Stimulated activated CD4-positive, alpha-beta T cell treated with anti-CD3 and anti-CD28 coated beads, TNF-alpha, amount 100 ng/mL, for 4 hours (primary cell): ENCODE data around the gene MEOX2.

Source experiments
- DNase-seq, 3 experiments: peaks; one replicate each; pipeline ENCODE4 v3.0.0-alpha.2; 2020; ENCODE audit warnings: low read depth in 3 of 3

Gene MEOX2

GRCh38 chr7:15610503-15610902 lies 76.0 kb downstream of the MEOX2 start:
- DNase-seq, result no peak

DNA sequence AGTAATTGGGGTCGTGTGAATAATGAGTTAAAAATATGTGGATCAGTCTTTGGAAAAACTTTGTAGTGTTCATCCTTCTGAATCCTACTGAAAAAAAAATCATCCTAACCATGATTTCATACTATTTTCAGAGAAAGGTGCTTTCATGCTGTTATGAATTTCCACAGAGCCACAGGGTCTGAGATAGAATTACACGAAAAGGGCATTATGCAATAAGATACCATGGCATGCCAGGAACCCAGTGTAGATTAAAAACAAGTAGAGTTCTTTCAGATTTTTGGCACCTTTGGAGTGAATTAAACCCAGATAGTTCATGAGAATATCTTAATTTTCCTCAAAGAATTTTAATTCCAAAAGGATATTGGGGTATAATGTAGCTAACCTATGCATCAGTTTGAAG lies 77.2 kb downstream of the MEOX2 start:
- no peak for DNase-seq

- no peak for DNase-seq
Measured at GRCh38 chr7:15607529-15608210, 78.8 kb downstream of the MEOX2 start.

- no peak for DNase-seq
Measured at GRCh38 chr7:15606561-15606960, 79.9 kb downstream of the MEOX2 start.

DNA sequence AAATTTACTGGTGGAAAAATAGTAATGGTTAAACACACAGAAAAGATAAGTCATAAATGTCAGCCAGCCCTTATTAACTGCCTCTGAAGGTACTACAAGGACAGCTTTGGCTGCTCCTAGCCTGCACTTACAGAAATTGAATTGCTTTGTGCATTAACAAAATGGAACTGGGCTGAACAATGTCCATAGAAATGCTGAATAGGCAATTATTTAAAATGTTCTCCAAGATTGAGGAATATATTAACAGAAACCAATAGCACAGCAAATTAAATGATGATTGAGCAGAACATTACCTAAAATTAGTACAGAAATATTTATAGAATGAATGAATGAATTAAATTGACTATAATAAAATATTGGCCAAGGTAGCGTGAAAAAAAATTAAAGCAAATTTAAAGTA lies 82.3 kb downstream of the MEOX2 start:
- no peak for DNase-seq

DNA sequence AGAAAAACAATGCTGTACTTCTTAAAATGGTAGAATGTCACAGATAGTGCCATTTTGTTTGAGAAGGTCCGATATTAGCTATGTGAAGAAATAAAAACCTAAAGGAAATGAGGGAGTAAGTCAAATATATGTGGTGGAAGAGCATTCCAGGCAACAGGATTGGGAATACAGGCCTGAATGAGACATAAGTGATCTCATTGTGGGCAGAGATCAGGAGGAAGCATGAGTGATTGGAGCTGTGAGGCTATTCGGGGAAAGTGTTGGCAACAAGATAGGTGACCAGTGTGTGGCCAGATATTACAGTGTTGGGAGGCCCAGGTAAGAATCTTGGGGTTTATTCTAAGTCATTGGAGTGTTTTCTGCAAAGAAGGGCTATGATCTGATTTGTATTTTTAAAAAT lies 83.4 kb downstream of the MEOX2 start:
- no peak for DNase-seq

GRCh38 chr7:15602236-15602635 lies 84.2 kb downstream of the MEOX2 start:
- no peak for DNase-seq

DNA sequence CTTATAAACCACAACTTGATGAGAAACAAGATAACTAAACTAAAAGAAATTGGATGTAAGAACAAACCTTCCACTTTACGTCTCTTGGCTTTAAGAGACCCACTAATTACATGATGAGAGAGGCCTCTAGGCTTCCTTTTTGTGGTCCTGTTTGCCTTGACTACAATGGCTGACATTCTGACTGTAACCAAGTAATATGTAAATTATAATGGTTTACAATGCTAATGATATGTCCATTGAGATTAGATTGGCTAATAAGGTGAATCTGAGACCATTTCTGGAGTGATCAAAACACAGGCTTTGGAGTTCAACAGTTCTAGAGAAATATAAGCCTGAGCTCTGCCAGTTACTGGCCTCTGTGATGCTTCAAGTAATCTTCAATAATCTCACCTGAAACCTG lies 85.3 kb downstream of the MEOX2 start:
- DNase-seq, result no peak

GRCh38 chr7:15600298-15600697 lies 86.2 kb downstream of the MEOX2 start:
- DNase-seq, result no peak

- DNase-seq, result no peak
Measured at GRCh38 chr7:15594461-15594860, 92.0 kb downstream of the MEOX2 start.

DNA sequence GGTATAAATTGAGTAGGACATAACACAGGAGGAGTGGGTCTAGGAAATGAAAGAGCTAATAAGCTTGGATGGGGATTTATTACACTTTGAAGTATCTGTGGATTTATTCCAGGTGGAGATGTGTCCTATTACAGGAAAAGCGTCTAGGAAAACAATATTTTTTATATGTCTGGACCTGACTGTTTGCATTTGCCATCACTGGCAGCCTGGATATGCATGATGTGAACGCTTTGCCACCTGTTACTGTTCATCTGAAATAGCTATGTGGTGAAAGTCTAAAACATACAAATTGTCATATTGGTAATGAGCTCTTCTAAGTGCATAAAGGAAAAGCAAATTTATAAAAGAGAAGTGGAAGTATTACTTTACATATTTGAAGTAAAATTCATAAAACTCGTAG lies 93.1 kb downstream of the MEOX2 start:
- DNase-seq, result no peak

GRCh38 chr7:15586266-15586665 lies 100.2 kb downstream of the MEOX2 start:
- DNase-seq, result no peak

DNA sequence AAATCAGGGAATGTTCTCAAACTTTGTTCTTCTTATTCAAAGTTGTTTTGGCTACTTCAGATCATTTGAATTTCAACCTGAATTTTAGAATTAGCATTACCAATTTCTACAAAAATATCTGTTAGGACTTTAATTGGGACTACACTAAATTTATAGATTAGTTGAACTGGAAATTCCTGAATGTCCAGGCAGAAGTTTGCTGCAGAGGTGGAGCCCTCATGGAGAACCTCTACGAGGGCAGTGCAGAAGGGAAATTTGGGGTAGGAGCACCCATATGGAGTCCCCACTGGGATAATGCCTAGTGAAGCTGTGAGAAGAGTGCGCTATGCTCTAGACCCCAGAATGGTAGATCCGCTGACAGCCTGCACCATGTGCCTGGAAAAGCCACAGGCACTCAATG lies 101.9 kb downstream of the MEOX2 start:
- no peak for DNase-seq

DNA sequence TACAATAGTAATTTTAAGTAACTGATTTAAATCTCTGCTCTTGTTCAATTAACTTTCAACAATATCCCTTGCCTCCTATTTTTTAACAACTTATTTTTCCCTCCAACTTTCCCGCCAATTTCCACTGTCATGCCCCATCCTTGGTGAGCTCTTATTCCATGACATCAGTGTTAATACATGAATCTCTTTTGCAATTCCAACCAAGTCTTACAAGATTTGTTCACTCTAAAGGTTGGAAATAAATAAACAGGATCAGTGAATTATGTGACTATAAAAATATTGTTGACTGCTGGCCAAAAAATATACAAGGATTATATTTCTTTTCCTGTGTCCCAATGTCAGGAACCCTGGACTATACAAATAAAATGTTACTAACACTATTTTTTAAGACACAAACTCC lies 103.7 kb downstream of the MEOX2 start:
- no peak for DNase-seq

DNA sequence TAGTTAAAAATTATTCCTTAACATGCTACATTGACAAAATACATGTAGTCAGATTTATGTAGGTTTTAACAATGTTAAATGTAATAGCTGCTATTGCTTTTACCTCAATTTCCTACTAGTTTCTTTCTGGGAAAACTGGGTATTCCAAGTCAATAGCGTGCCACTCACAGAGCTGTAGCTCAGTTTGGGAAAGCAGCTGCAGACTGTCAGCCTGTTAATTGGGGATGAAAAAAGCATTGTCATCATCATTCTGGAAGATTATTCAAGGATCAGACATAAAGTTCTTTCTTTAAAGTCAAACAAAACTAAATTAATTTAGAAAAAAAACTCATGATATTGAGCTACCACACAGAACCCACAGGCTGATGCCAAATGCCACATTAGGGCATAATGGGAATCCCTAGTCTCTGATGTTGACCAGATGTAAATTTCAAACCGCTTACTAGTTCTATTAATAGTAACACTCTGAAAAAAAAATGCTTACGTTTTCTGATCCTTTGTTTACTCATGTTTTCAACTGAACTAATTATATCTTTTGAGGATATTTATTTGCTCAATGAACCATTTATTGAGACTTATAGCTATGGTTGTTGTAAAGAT lies 105.0 kb downstream of the MEOX2 start:
- no peak for DNase-seq

DNA sequence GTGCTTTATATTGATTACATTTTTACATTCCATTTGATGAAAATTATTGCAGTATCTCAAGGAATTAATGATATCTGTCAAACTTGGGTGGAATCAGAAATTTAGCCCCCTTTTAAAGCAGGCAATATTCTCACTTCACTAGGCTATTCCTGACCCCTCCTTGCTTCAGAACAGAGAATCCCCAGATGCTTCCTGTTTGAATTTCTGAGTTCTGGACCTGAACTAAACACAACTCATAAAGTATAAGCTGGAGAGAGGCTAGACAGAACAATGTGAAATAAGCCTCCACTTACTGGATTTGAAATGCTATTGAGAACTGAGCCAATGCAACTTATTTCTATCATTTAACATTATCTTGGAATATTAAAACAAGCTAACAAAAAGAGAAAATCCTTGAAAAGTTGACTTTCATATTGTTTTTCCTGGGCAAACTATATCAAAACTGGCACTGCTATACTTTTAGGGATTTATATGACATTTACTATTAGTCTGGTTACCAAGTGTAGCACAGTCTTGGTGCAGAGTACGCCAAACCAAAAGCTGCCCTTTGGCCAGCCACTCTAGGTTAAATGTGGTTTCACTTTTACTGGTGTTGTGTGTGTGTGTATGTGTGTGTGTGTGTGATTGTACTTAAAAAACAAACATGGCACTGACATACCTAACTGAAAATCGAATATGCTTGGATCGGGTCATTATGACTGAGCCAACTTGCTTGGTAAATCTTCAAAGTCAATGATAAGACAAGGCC lies 105.7 kb downstream of the MEOX2 start:
- no peak for DNase-seq

DNA sequence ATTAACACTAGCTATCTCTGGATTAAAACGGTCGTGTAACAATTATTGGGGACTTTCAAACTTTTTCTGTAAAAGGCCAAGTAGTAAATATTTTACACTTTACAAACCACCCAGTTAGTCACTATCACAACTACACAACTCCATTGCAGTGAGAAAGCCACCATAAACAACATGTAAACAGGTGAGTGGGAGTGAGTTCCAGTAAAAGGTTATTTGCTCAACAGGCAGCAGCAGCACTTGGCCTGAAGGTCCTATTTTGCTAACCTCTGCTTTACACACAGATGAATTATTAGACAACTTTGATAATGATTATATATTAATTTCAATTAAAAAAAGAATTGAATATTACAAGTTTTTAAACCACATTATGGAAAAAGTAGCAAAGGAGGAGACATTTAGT lies 108.9 kb downstream of the MEOX2 start:
- DNase-seq, result no peak

- DNase-seq, result no peak
Measured at GRCh38 chr7:15571301-15571878, 115.1 kb downstream of the MEOX2 start.

GRCh38 chr7:15567652-15568051 lies 118.8 kb downstream of the MEOX2 start:
- no peak for DNase-seq

GRCh38 chr7:15567036-15567435 lies 119.4 kb downstream of the MEOX2 start:
- no peak for DNase-seq

DNA sequence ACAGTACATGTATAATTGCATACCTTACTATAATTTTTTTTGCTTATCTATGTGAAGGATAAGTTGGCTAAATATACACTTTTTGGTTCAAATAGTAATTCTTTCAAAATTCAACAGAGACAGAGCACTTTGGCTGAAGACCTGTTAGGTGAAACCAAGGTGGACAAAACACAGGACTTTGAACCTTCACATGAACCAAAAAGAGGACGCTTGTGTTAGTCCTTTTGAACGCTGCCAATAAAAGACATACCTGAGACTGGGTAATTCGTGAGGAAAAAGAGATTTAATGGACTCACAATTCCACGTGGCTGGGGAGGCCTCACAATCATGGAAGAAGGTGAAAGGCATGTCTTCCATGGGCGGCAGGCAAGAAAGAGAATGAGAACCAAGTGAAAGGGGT lies 120.0 kb downstream of the MEOX2 start:
- DNase-seq, result no peak

DNA sequence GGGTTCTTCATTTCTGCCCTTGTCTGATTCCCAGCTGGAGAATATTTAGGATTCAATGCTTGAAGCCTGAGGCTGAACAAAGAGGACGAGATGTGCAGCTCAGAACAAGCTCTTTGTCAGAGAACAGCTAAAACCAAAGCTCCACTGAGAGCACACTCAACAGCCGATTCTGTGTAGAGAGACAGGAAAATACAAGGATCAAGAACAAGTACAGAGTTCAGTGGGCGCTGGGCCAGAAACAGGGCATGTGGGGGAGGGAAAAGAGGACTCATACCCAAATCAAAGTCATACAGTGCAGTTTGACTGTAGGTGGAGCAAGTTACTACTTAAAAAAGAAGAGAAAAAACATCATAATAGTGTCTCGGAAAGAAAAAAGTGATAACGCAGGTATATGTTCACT lies 124.6 kb downstream of the MEOX2 start, which contains the start of gene AGMO:
AGMO (minus strand) TSS at position 181 of the 400 bp plus-strand sequence.
- DNase-seq, result no peak
